HL-60 (cell line): ENCODE data around the gene NR2F6.

ENCODE experiments used
- DNase-seq, 2 experiments: peaks; one replicate each; pipeline ENCODE4 v3.0.0-alpha.2; 2010 to 2020; ENCODE audit warnings: low read depth in 1 of 2, low spot score in 1 of 2
- H3K27ac ChIP-seq: fragments of 250-450 bp; sonication (Bioruptor Pico); replicated peaks from 2 replicates; pipeline ENCODE4 v1.5.1; 2020; ENCODE audit warnings: mild to moderate bottlenecking, moderate library complexity
- H3K27me3 ChIP-seq: fragments of 250-450 bp; sonication (Bioruptor Pico); 2 replicates; pipeline ENCODE4 v1.5.1; 2021; ENCODE audit warnings: mild to moderate bottlenecking, moderate library complexity; ENCODE audit not compliant: insufficient read depth, poor library complexity, severe bottlenecking
- H3K4me3 ChIP-seq: replicated peaks from 2 replicates; pipeline ENCODE4 v1.5.1; 2011; ENCODE audit warnings: mild to moderate bottlenecking, control low read depth, low read length; ENCODE audit not compliant: insufficient read depth
- CTCF ChIP-seq: IDR thresholded peaks from one replicate; pipeline ENCODE4 v1.5.1; 2011; ENCODE audit warnings: low read length, control low read depth, inconsistent platforms; ENCODE audit not compliant: insufficient read depth
- GABPA ChIP-seq: IDR thresholded peaks from 2 replicates; pipeline ENCODE4 v1.6.1; 2012; ENCODE audit warnings: low read depth
- POLR2AphosphoS5 ChIP-seq: IDR thresholded peaks from 2 replicates; pipeline ENCODE4 v1.6.1; 2012; ENCODE audit warnings: low read depth
- REST ChIP-seq: IDR thresholded peaks from 2 replicates; pipeline ENCODE4 v1.6.1; 2012; ENCODE audit warnings: low read depth; ENCODE audit not compliant: insufficient replicate concordance
- SPI1 ChIP-seq: IDR thresholded peaks from 2 replicates; pipeline ENCODE4 v1.6.1; 2012; ENCODE audit warnings: low read depth, mild to moderate bottlenecking, borderline replicate concordance

Gene NR2F6

GRCh38 chr19:17244618-17245534, 843 bp downstream of the NR2F6 start:
- Histone ChIP-seq H3K27ac (0 out of 2 replicates have a peak overlapping the region, but pooled peaks have one; percentile 18), H3K27me3 (no peaks in the 10 kb centered on the region), H3K4me3 (peak overlapping the region; percentile 67)
- no peak for DNase-seq
- no peak for TF ChIP-seq GABPA
- no peak for TF ChIP-seq CTCF
- no peak for TF ChIP-seq POLR2AphosphoS5
- TF ChIP-seq REST, result no peak
- TF ChIP-seq SPI1, result no peak

- TF ChIP-seq GABPA, result no peak
- TF ChIP-seq CTCF, result no peak
- TF ChIP-seq SPI1, result no peak
- no peak for TF ChIP-seq POLR2AphosphoS5
- no peak for TF ChIP-seq REST
- Histone ChIP-seq H3K27ac (no peak overlapping the region), H3K4me3 (peak overlapping the region; percentile 67), H3K27me3 (no peaks in the 10 kb centered on the region)
- no peak for DNase-seq
Measured at GRCh38 chr19:17243830-17244617, 1.7 kb downstream of the NR2F6 start.

- no peak for DNase-seq
- H3K4me3 ChIP-seq, result peak overlapping the region; percentile 67; the same call in 1 of the 2 replicates
- H3K27me3 ChIP-seq, result no peaks in the 10 kb centered on the region
- no peak for TF ChIP-seq CTCF
- no peak for TF ChIP-seq GABPA
- no peak for TF ChIP-seq POLR2AphosphoS5
- no peak for TF ChIP-seq REST
- no peak for TF ChIP-seq SPI1
- no peak overlapping the region for H3K27ac ChIP-seq
Measured at GRCh38 chr19:17243211-17243829, 2.4 kb downstream of the NR2F6 start.
